ENCODE results near the gene KCNC3. TPM values are rescaled to one million over a fixed set of nuclear protein-coding genes. Genes with fewer than 3 reads are reported as not detected.

Gene KCNC3
- total and polyA plus RNA-seq, 2 experiments from 2014 or later = 0.40 to 1.6 TPM

GRCh38 chr19:50310759-50311465 lies 18.3 kb downstream of the KCNC3 start:
- H2AFZ ChIP-seq = no peak overlapping the region
- no peaks in the 10 kb centered on the region for H3K9me2 ChIP-seq (replicated peaks; ENCODE audit: insufficient read depth)
- H3K27ac ChIP-seq = no peak overlapping the region
- H3K4me2 ChIP-seq = no peak overlapping the region
- H3K9me3 ChIP-seq (ENCODE audit: low read depth) = no peaks in the 10 kb centered on the region
- no peaks in the 10 kb centered on the region for H3K79me2 ChIP-seq
- H3K36me3 ChIP-seq (replicated peaks; ENCODE audit: insufficient read depth, low read depth) = no peaks in the 10 kb centered on the region
- DNase-seq (ENCODE audit: low spot score) = no peak
- H3K4me1 ChIP-seq (ENCODE audit: insufficient read depth) = no peaks in the 10 kb centered on the region
- H3K4me3 ChIP-seq = no peak overlapping the region
- no peaks in the 10 kb centered on the region for H4K20me1 ChIP-seq (ENCODE audit: insufficient read depth, poor library complexity, severe bottlenecking)
- peaks cover 37% of the 10 kb centered on the region for H3K27me3 ChIP-seq
- TF ChIP-seq EZH2phosphoT487 (IDR thresholded peaks at IDR 0.05; ENCODE audit: low read depth, severe bottlenecking, unreplicated experiment) (no peak), EZH2 (IDR thresholded peaks at IDR 0.05; ENCODE audit: borderline replicate concordance) (no peak), CTCF (IDR thresholded peaks at IDR 0.05; ENCODE audit: poor library complexity) (no peak)
- WGBS (ENCODE audit: low lambda C conversion rate, missing lambda C conversion rate) = 62% methylated on average over 10 of the region's 10 CpGs

- Histone ChIP-seq H3K27me3 (peaks cover 25% of the 10 kb centered on the region), H3K79me2 (no peaks in the 10 kb centered on the region), H3K4me2 (no peak overlapping the region), H3K9me2 (replicated peaks; ENCODE audit: insufficient read depth) (no peaks in the 10 kb centered on the region), H4K20me1 (ENCODE audit: insufficient read depth, poor library complexity, severe bottlenecking) (no peaks in the 10 kb centered on the region), H2AFZ (no peak overlapping the region), H3K4me1 (ENCODE audit: insufficient read depth) (no peaks in the 10 kb centered on the region), H3K4me3 (no peak overlapping the region), H3K27ac (no peak overlapping the region), H3K36me3 (replicated peaks; ENCODE audit: insufficient read depth, low read depth) (no peaks in the 10 kb centered on the region), H3K9me3 (ENCODE audit: low read depth) (no peaks in the 10 kb centered on the region)
- WGBS (ENCODE audit: low lambda C conversion rate, missing lambda C conversion rate) = 84% methylated on average over 7 of the region's 16 CpGs
- TF ChIP-seq EZH2 (IDR thresholded peaks at IDR 0.05; ENCODE audit: borderline replicate concordance) (no peak), EZH2phosphoT487 (IDR thresholded peaks at IDR 0.05; ENCODE audit: low read depth, severe bottlenecking, unreplicated experiment) (no peak), CTCF (IDR thresholded peaks at IDR 0.05; ENCODE audit: poor library complexity) (no peak)
- no peak for DNase-seq (ENCODE audit: low spot score)
Measured at GRCh38 chr19:50309396-50310125, 19.6 kb downstream of the KCNC3 start.

- no peak overlapping the region for H2AFZ ChIP-seq
- H3K4me1 ChIP-seq (ENCODE audit: insufficient read depth) = no peaks in the 10 kb centered on the region
- no peak for DNase-seq (ENCODE audit: low spot score)
- H3K4me3 ChIP-seq = no peak overlapping the region
- WGBS (ENCODE audit: low lambda C conversion rate, missing lambda C conversion rate) = 92% methylated on average over 20 of the region's 21 CpGs
- H3K9me3 ChIP-seq (ENCODE audit: low read depth) = no peaks in the 10 kb centered on the region
- H3K27ac ChIP-seq = no peak overlapping the region
- no peaks in the 10 kb centered on the region for H3K79me2 ChIP-seq
- no peaks in the 10 kb centered on the region for H3K9me2 ChIP-seq (replicated peaks; ENCODE audit: insufficient read depth)
- H3K4me2 ChIP-seq = no peak overlapping the region
- H3K36me3 ChIP-seq (replicated peaks; ENCODE audit: insufficient read depth, low read depth) = no peaks in the 10 kb centered on the region
- TF ChIP-seq CTCF (IDR thresholded peaks at IDR 0.05; ENCODE audit: poor library complexity) (no peak), EZH2phosphoT487 (IDR thresholded peaks at IDR 0.05; ENCODE audit: low read depth, severe bottlenecking, unreplicated experiment) (no peak), EZH2 (IDR thresholded peaks at IDR 0.05; ENCODE audit: borderline replicate concordance) (no peak)
- peaks cover 20% of the 10 kb centered on the region for H3K27me3 ChIP-seq
- no peaks in the 10 kb centered on the region for H4K20me1 ChIP-seq (ENCODE audit: insufficient read depth, poor library complexity, severe bottlenecking)
Measured at GRCh38 chr19:50308991-50309390, 20.2 kb downstream of the KCNC3 start.
